PFSK-1 (cell line): ENCODE measurements around the gene THBD.

Experiments
- POLR2AphosphoS5 ChIP-seq: IDR thresholded peaks from 2 replicates; pipeline ENCODE4 v1.6.1; 2012; ENCODE audit warnings: low read depth, mild to moderate bottlenecking, control low read depth, low read length, moderate library complexity
- REST ChIP-seq, 2 experiments: IDR thresholded peaks; 2 replicates each; pipeline versions ENCODE4 v1.6.1 to v1.8.0; 2011 to 2012; ENCODE audit warnings: low read depth in 2 of 2, low read length in 2 of 2, control low read depth in 1 of 2, inconsistent platforms in 1 of 2, mild to moderate bottlenecking in 1 of 2, moderate library complexity in 1 of 2; ENCODE audit not compliant: insufficient read depth in 1 of 2
- SIN3A ChIP-seq: IDR thresholded peaks from 2 replicates; pipeline ENCODE4 v1.6.1; 2012; ENCODE audit warnings: mild to moderate bottlenecking, low read length, moderate library complexity, borderline replicate concordance; ENCODE audit not compliant: insufficient read depth
- TAF1 ChIP-seq: IDR thresholded peaks from 2 replicates; pipeline ENCODE4 v1.6.1; 2012; ENCODE audit warnings: low read length, control low read depth, borderline replicate concordance; ENCODE audit not compliant: insufficient read depth

GRCh38 chr20:23039136-23039875, 10.2 kb downstream of the THBD start:
- TF ChIP-seq SIN3A (no peak), TAF1 (no peak), REST (IDR thresholded peaks at IDR 0.05; ENCODE audit: insufficient read depth in 1 of 2, low read depth in 2 of 2, low read length in 2 of 2) (no peak), POLR2AphosphoS5 (no peak)
